Purkinje cell (primary cell): ENCODE measurements around the gene MSMB. TPM values are rescaled to one million over a fixed set of nuclear protein-coding genes. Genes with fewer than 3 reads are reported as not detected.

Experiments
- polyA plus RNA-seq: library from polyadenylated mRNA; unstranded; fragments of >200 nt; fragmentation: Nextera tagmentation; gene quantifications from 2 replicates; pipeline ENCODE4 v1.2.1, GENCODE V29; 2014

The MSMB gene, protein sequence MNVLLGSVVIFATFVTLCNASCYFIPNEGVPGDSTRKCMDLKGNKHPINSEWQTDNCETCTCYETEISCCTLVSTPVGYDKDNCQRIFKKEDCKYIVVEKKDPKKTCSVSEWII
- polyA plus RNA-seq, result not detected in 2 replicates

DNA sequence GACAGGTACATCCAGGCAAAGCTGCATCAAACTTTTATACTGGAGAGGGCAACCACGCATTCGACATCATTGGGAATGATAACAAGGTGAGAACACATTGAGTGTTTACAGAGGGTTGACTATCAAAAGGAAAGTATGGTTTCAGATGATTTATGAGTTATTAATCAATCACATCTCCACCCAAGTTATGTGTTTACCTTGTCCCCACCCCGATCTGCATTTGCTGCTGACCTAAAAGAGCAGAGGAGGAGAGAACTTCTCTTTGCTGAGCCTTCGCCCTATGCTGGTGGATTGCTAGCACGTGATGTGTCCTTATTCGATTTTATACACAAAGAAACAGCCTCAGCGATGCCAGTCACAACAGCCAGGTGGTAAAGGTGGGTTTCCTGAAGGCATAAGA, at the start of gene MSMB:
TSS of gene MSMB (minus strand) at position 9 of the 400 bp plus-strand sequence. CDS start 32 bp downstream, outside the sequence.

DNA sequence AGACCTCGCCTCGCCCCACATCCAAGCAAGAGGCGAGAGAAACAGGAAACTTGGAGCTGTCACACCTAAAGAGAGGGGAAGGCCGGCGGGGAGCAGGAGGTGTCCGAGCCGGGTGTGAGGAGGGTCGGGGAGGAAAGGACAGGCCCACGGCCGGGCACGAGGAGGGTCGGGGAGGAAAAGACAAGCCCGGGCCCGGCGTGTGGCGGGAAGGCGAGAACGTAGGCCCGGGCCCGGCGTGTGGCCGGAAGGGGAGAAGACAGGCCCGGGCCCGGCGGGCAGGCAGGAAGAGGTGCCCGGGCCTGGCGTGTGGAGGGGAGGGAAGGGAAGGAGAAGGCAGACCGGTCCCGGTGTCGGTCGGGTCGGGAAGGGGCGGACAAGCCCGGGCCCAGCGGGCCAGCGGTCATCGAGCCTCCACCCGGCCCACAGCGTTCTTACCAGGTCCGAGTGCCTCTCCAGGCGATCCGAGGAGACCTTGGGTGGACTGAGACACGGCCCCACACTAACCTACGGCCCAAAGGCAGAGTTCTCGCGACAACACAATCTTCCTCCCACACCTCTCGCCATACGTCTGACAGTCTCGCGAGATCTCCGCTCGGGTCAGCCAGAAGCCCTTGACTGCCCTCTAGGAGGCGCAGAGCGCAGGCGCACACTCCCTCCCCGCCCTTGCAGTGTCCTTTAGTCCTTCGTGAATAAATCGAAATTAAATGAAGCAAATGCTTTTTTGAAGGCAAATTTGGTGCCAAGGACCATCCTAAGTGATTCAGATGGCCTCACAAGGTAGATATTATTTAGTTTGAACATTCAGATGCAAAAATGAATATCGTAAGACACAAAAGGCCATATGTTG, 15.8 kb downstream of the MSMB start, which contains the start of gene NCOA4:
TSS of gene NCOA4 (minus strand) at position 533 of the 847 bp plus-strand sequence. CDS start 13,943 bp downstream, outside the sequence.

Other genes starting within 250 kb of the MSMB start
- 5.1 and 8.2 TPM in 2 replicates for gene AGAP4, start 198.8 kb downstream of the MSMB start, polyA plus RNA-seq
- 215 and 219 TPM in 2 replicates for gene TIMM23, start 73.8 kb downstream of the MSMB start, polyA plus RNA-seq
- gene NCOA4, start 15.6 kb downstream of the MSMB start, polyA plus RNA-seq, result 82.4 TPM in 2 replicates
- not detected in 2 replicates for gene ANTXRL, start 240.7 kb upstream of the MSMB start, polyA plus RNA-seq